ENCODE results near the gene ZNF891. TPM values are rescaled to one million over a fixed set of nuclear protein-coding genes. Genes with fewer than 3 reads are reported as not detected.

The ZNF891 gene
- total and polyA plus RNA-seq, 2 of the 13 experiments (the other 11 are each of a cell fraction or from before 2014, with no cell fraction given) = 1.3 to 2.1 TPM

DNA sequence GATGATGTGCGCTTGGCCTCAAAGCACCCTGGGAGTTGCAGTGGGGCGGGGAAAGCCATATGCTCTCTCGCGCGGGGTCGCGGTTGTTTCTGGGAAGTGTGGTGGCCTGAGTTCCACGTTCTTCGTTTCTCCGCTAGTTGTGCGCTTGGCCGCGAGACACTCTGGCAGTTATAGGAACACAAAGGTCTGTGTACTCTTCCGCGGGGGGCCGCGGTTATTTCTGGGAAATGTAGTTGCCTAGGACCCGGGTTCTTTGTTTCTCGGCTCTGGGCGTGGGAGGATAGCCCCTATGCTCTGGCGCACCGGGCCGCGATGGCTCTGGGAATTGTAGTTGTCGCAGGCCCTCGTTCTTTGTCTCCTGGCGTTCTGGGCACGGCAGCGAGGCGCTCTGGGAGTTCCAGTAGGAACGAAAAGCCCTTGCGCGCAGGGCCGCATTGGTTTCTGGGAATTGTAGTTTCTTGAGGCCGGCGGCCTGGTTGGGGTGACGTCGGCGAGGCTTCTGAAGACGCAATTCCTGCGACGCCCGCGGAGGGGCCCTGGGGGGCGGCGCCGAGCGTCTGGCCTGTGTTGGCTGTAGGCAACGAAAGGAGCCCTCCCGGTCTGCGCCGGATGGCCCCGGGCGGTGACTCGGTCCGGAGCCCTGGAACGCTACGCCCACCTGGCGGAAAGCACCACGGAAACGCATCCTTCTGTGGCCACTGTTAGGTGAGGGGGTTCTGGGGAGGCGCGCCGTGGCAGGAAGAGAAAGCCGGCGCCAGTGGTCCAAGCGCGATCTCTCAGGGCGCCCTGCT, 49.5 kb downstream of the ZNF891 start, which contains the start of gene ZNF140 (continued):
- no peak for TF ChIP-seq HNRNPH1 (optimal IDR thresholded peaks at IDR 0.05; ENCODE audit: low read depth, low read length)
- 0 out of 2 replicates have a peak, but pooled peaks have one; percentile 62 for TF ChIP-seq ZNF569 (CRISPR knock-in tag; IDR thresholded peaks at IDR 0.05; ENCODE audit: borderline replicate concordance)
- no peak; the same call in 1 of the 2 replicates for TF ChIP-seq TOE1 (CRISPR knock-in tag; IDR thresholded peaks at IDR 0.05)
- no peak for TF ChIP-seq ZNF205 (CRISPR knock-in tag; IDR thresholded peaks at IDR 0.05)
- no peak for TF ChIP-seq NFKB2 (CRISPR knock-in tag; IDR thresholded peaks at IDR 0.05; ENCODE audit: borderline replicate concordance)
- TF ChIP-seq ARID5B (CRISPR knock-in tag; IDR thresholded peaks at IDR 0.05) = no peak
- no peak; the same call in 1 of the 2 replicates for TF ChIP-seq ETS1 (CRISPR knock-in tag; IDR thresholded peaks at IDR 0.05)
- TF ChIP-seq, protein P1, sequence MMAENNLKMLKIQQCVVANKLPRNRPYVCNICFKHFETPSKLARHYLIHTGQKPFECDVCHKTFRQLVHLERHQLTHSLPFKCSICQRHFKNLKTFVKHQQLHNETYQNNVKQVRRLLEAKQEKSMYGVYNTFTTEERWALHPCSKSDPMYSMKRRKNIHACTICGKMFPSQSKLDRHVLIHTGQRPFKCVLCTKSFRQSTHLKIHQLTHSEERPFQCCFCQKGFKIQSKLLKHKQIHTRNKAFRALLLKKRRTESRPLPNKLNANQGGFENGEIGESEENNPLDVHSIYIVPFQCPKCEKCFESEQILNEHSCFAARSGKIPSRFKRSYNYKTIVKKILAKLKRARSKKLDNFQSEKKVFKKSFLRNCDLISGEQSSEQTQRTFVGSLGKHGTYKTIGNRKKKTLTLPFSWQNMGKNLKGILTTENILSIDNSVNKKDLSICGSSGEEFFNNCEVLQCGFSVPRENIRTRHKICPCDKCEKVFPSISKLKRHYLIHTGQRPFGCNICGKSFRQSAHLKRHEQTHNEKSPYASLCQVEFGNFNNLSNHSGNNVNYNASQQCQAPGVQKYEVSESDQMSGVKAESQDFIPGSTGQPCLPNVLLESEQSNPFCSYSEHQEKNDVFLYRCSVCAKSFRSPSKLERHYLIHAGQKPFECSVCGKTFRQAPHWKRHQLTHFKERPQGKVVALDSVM (CRISPR knock-in tag; IDR thresholded peaks at IDR 0.05) = no peak
- TF ChIP-seq TIGD3 (CRISPR knock-in tag; IDR thresholded peaks at IDR 0.05; ENCODE audit: borderline replicate concordance) = peak; percentile 67; the same call in 1 of the 2 replicates
- 0 out of 2 replicates have a peak, but pooled peaks have one; percentile 3 for TF ChIP-seq MYPOP (CRISPR knock-in tag; IDR thresholded peaks at IDR 0.05)
- TF ChIP-seq ZNF576 (CRISPR knock-in tag; IDR thresholded peaks at IDR 0.05) = no peak
- peak; percentile 35 for TF ChIP-seq HDAC2 (CRISPR knock-in tag; IDR thresholded peaks at IDR 0.05)
- TF ChIP-seq NFYB (CRISPR knock-in tag; IDR thresholded peaks at IDR 0.05) = peak; percentile 63
- TF ChIP-seq, protein P2, sequence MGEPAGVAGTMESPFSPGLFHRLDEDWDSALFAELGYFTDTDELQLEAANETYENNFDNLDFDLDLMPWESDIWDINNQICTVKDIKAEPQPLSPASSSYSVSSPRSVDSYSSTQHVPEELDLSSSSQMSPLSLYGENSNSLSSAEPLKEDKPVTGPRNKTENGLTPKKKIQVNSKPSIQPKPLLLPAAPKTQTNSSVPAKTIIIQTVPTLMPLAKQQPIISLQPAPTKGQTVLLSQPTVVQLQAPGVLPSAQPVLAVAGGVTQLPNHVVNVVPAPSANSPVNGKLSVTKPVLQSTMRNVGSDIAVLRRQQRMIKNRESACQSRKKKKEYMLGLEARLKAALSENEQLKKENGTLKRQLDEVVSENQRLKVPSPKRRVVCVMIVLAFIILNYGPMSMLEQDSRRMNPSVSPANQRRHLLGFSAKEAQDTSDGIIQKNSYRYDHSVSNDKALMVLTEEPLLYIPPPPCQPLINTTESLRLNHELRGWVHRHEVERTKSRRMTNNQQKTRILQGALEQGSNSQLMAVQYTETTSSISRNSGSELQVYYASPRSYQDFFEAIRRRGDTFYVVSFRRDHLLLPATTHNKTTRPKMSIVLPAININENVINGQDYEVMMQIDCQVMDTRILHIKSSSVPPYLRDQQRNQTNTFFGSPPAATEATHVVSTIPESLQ (CRISPR knock-in tag; conservative IDR thresholded peaks at IDR 0.05) = no peak
- no peak; the same call in 1 of the 2 replicates for TF ChIP-seq ZBTB3 (CRISPR knock-in tag; IDR thresholded peaks at IDR 0.05; ENCODE audit: borderline replicate concordance, low read depth)

Data from HepG2 (cell line).